GM21423 (cell line): ENCODE data around the gene ADORA1.

ENCODE experiments used
- ATAC-seq: cut with Tn5 transposase; IDR thresholded peaks from one replicate; pipeline ENCODE4 v1.9.1; 2021; ENCODE audit warnings: mild to moderate bottlenecking, moderate library complexity; ENCODE audit not compliant: unreplicated experiment

Gene ADORA1

GRCh38 chr1:203120325-203121153 lies 7.0 kb upstream of the ADORA1 start:
- ATAC-seq = no peak

GRCh38 chr1:203121186-203122015 lies 6.1 kb upstream of the ADORA1 start:
- ATAC-seq = no peak

- ATAC-seq = no peak
These were observed 5.4 kb upstream of the ADORA1 start for GRCh38 chr1:203122159-203122558.

- no peak for ATAC-seq
These were observed 3.5 kb upstream of the ADORA1 start for GRCh38 chr1:203124011-203124410.

- no peak for ATAC-seq
These were observed 2.8 kb upstream of the ADORA1 start for GRCh38 chr1:203124546-203125317.

GRCh38 chr1:203126151-203126865 lies 1.2 kb upstream of the ADORA1 start:
- ATAC-seq = no peak

GRCh38 chr1:203126866-203127665 lies 460 bp upstream of the ADORA1 start:
- ATAC-seq = no peak

GRCh38 chr1:203128431-203128715 lies 847 bp downstream of the ADORA1 start:
- ATAC-seq = no peak

GRCh38 chr1:203128716-203129500 lies 1.4 kb downstream of the ADORA1 start:
- ATAC-seq = no peak

GRCh38 chr1:203129501-203130231 lies 2.1 kb downstream of the ADORA1 start:
- no peak for ATAC-seq

- no peak for ATAC-seq
These were observed 2.9 kb downstream of the ADORA1 start for GRCh38 chr1:203130358-203130985.

GRCh38 chr1:203131548-203132200 lies 4.1 kb downstream of the ADORA1 start:
- no peak for ATAC-seq

GRCh38 chr1:203133970-203134725 lies 6.6 kb downstream of the ADORA1 start:
- ATAC-seq = no peak

- no peak for ATAC-seq
These were observed 8.2 kb downstream of the ADORA1 start for GRCh38 chr1:203135636-203136305.

GRCh38 chr1:203136409-203137042 lies 9.0 kb downstream of the ADORA1 start:
- ATAC-seq = no peak

- ATAC-seq = no peak
These were observed 9.8 kb downstream of the ADORA1 start for GRCh38 chr1:203137324-203137723.
